HCT116 (cell line): ENCODE data around the gene IRF9. TPM values are rescaled to one million over a fixed set of nuclear protein-coding genes. Genes with fewer than 3 reads are reported as not detected.

Experiments used
- ATAC-seq: fragments of 200-7000 bp; cut with Tn5 transposase; 2 replicates; pipeline ENCODE4 v1.9.1; 2020; ENCODE audit warnings: mild to moderate bottlenecking, moderate library complexity
- BruUV-seq: library from RNA; stranded (reverse); fragments of 400-500 nt; replicated peaks from 2 replicates; lab custom pipeline; 2021; lab: Mats Ljungman, UMichigan
- CTCF ChIA-PET: fragments of 300-600 bp; sonication (Branson Sonifier 250); formaldehyde crosslinking; loops from one replicate; lab custom pipeline; 2021; ENCODE audit warnings: antibody characterized with exemption; lab: Charles Lee
- POLR2A ChIA-PET: fragments of 300-600, 350-600 bp; sonication (Branson Sonifier 250); formaldehyde crosslinking; loops from one replicate; lab custom pipeline; 2021; ENCODE audit warnings: antibody characterized with exemption; lab: Charles Lee
- RAD21 ChIA-PET, 2 experiments: fragments of 300-600 bp; sonication (Branson Sonifier 250); formaldehyde crosslinking; loops; one replicate each; lab custom pipeline; 2023; ENCODE audit warnings: low total read pairs in 2 of 2; ENCODE audit not compliant: uncharacterized antibody in 2 of 2, unreplicated experiment in 2 of 2, low non-redundant PET in 1 of 2; lab: Charles Lee
- DNase-seq: peaks from one replicate; pipeline ENCODE4 v3.0.0-alpha.2; 2010; ENCODE audit warnings: low read depth, low spot score
- H2AFZ ChIP-seq: fragments of 200-600 bp; shearing (Covaris generic), sonication (generic); 2 replicates; pipeline ENCODE4 v1.6.1; 2017; ENCODE audit warnings: low read depth, mixed run types, mixed read lengths, antibody characterized with exemption, low read length; ENCODE audit not compliant: poor library complexity, severe bottlenecking
- H3K27ac ChIP-seq: 2 replicates; pipeline ENCODE4 v1.5.1; 2012; ENCODE audit warnings: low read depth, low read length
- H3K27me3 ChIP-seq: fragments of 200-600 bp; sonication (generic); 2 replicates; pipeline ENCODE4 v1.6.1; 2016; ENCODE audit warnings: mixed run types, low read length, mixed read lengths; ENCODE audit not compliant: insufficient read depth
- H3K36me3 ChIP-seq, 2 experiments: fragments of 200-500 bp in 1 of 2; fragments of 200-600 bp in 1 of 2; sonication (Bioruptor generic) in 1 of 2; sonication (generic) in 1 of 2; 2 replicates each; pipeline versions ENCODE4 v1.5.1 to v1.6.1; 2014 to 2016; ENCODE audit warnings: low read length in 2 of 2, inconsistent platforms in 1 of 2, mixed read lengths in 1 of 2, mixed run types in 1 of 2; ENCODE audit not compliant: insufficient read depth in 2 of 2, control insufficient read depth in 1 of 2
- H3K4me1 ChIP-seq, 2 experiments: fragments of 200-600 bp in 1 of 2; sonication (generic) in 1 of 2; 2 replicates each; pipeline versions ENCODE4 v1.5.1 to v1.6.1; 2012 to 2017; ENCODE audit warnings: low read length in 2 of 2, inconsistent platforms in 1 of 2, mild to moderate bottlenecking in 1 of 2, mixed read lengths in 1 of 2, mixed run types in 1 of 2, moderate library complexity in 1 of 2; ENCODE audit not compliant: insufficient read depth in 2 of 2, control insufficient read depth in 1 of 2
- H3K4me2 ChIP-seq: fragments of 200-600 bp; sonication (generic); 2 replicates; pipeline ENCODE4 v1.6.1; 2017; ENCODE audit warnings: mixed run types, low read length, mixed read lengths
- H3K4me3 ChIP-seq, 2 experiments: fragments of 200-600 bp in 1 of 2; sonication (generic) in 1 of 2; replicated peaks in 1 of 2; 2 replicates each; pipeline ENCODE4 v1.5.1; 2011 to 2016; ENCODE audit warnings: low read length in 2 of 2, control low read depth in 1 of 2, low read depth in 1 of 2, mild to moderate bottlenecking in 1 of 2, mixed read lengths in 1 of 2, mixed run types in 1 of 2
- H3K79me2 ChIP-seq: fragments of 200-600 bp; sonication (generic); 2 replicates; pipeline ENCODE4 v1.6.1; 2017; ENCODE audit warnings: mild to moderate bottlenecking, mixed run types, low read length, moderate library complexity, mixed read lengths; ENCODE audit not compliant: insufficient read depth
- H3K9ac ChIP-seq: fragments of 200-600 bp; sonication (generic); 2 replicates; pipeline ENCODE4 v1.6.1; 2016; ENCODE audit warnings: low read length, mixed read lengths
- H3K9me2 ChIP-seq: fragments of 200-600 bp; sonication (generic), shearing (Covaris generic); 2 replicates; pipeline ENCODE4 v1.6.1; 2017; ENCODE audit warnings: mixed run types, mild to moderate bottlenecking, moderate library complexity; ENCODE audit not compliant: insufficient read depth
- H3K9me3 ChIP-seq, 2 experiments: fragments of 200-500 bp in 1 of 2; fragments of 200-600 bp in 1 of 2; sonication (Bioruptor generic) in 1 of 2; sonication (generic) in 1 of 2; 2 replicates each; pipeline ENCODE4 v1.6.1; 2014 to 2017; ENCODE audit warnings: low read length in 2 of 2, mixed read lengths in 2 of 2, inconsistent platforms in 1 of 2, low read depth in 1 of 2, mild to moderate bottlenecking in 1 of 2, mixed run types in 1 of 2, moderate library complexity in 1 of 2; ENCODE audit not compliant: control insufficient read depth in 1 of 2, insufficient read depth in 1 of 2
- H4K20me1 ChIP-seq: fragments of 200-600 bp; sonication (generic), shearing (Covaris generic); 2 replicates; pipeline ENCODE4 v1.6.1; 2017; ENCODE audit warnings: mixed run types, mild to moderate bottlenecking, moderate library complexity; ENCODE audit not compliant: insufficient read depth
- CEBPB ChIP-seq: IDR thresholded peaks from 2 replicates; pipeline ENCODE4 v1.6.1; 2012; ENCODE audit warnings: low read depth
- EGR1 ChIP-seq: IDR thresholded peaks from 2 replicates; pipeline ENCODE4 v1.6.1; 2012; ENCODE audit warnings: low read depth
- JUND ChIP-seq: IDR thresholded peaks from 2 replicates; pipeline ENCODE4 v1.6.1; 2012
- POLR2A ChIP-seq: IDR thresholded peaks from 2 replicates; pipeline ENCODE4 v1.7.0; 2011; ENCODE audit warnings: borderline replicate concordance; ENCODE audit not compliant: insufficient read depth, insufficient read length; ENCODE audit errors: extremely low read depth
- POLR2AphosphoS5 ChIP-seq: IDR thresholded peaks from 2 replicates; pipeline ENCODE4 v1.6.1; 2011; ENCODE audit warnings: mild to moderate bottlenecking, low read depth, low read length, moderate library complexity
- RAD21 ChIP-seq: IDR thresholded peaks from 2 replicates; pipeline ENCODE4 v1.6.1; 2012; ENCODE audit warnings: low read depth, mild to moderate bottlenecking
- SIN3A ChIP-seq: IDR thresholded peaks from 2 replicates; pipeline ENCODE4 v1.6.1; 2012; ENCODE audit warnings: low read depth
- SP1 ChIP-seq: IDR thresholded peaks from 2 replicates; pipeline ENCODE4 v1.6.1; 2012; ENCODE audit warnings: low read depth
- SRF ChIP-seq: IDR thresholded peaks from 2 replicates; pipeline ENCODE4 v1.6.1; 2012; ENCODE audit warnings: low read depth
- ZFX ChIP-seq: fragments of 450-650 bp; IDR thresholded peaks from 2 replicates; pipeline ENCODE4 v1.6.1; 2017
- intact Hi-C: fragments of 100-400 bp; cut with micrococcal nuclease; formaldehyde crosslinking; loops from 2 replicates; pipeline ENCODE4 v1.10.0; 2022
- total RNA-seq: library from RNA; stranded (reverse); gene quantifications from one replicate; pipeline ENCODE4 v1.2.1, GENCODE V29; 2021; ENCODE audit not compliant: unreplicated experiment
- TF ChIP-seq, protein P1 (sequence below): IDR thresholded peaks from 2 replicates; pipeline ENCODE4 v1.6.1; 2012
- TF ChIP-seq, protein P2 (sequence below): IDR thresholded peaks from 2 replicates; pipeline ENCODE4 v1.6.1; 2012; ENCODE audit warnings: low read depth

Gene IRF9
- total RNA-seq, 1 experiment from 2014 or later = 21.7 TPM

DNA sequence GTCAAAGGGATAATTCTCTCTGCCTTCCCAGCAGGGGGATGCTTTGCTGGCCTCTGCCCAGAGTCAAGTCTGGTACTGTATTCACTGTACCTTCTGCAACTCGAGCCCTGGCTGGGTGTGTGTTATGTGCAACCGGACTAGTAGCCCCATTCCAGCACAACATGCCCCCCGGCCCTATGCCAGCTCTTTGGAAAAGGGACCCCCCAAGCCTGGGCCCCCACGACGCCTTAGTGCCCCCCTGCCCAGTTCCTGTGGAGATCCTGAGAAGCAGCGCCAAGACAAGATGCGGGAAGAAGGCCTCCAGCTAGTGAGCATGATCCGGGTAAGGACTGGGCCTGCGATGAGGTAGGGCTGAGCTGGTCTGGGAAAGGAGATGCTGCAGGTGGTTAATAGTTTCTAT, 10.5 kb upstream of the IRF9 start:
- H3K27me3 ChIP-seq = no peaks in the 10 kb centered on the region
- H3K4me3 ChIP-seq = no peak overlapping the region
- H3K4me2 ChIP-seq = no peak overlapping the region
- no peak overlapping the region for H3K27ac ChIP-seq
- BruUV-seq = no TSS peak
- no peaks in the 10 kb centered on the region for H3K9me2 ChIP-seq
- H3K36me3 ChIP-seq = peaks cover 33 to 44% of the 10 kb centered on the region in 2 experiments
- H2AFZ ChIP-seq = no peak overlapping the region
- ChIA-PET RAD21 (no interaction called here), POLR2A (interaction anchor here (1.8 kb wide), 1 partner anchor 9 kb away, joined by 4 read pairs; the partner anchor contains the start of gene EMC9), CTCF (interaction anchor here (1.0 kb wide), 1 partner anchor 10 kb away, joined by 4 read pairs; the partner anchor contains the start of gene IRF9)
- intact Hi-C loops = no loop called here
- H3K9ac ChIP-seq = no peak overlapping the region
- no peaks in the 10 kb centered on the region for H3K9me3 ChIP-seq
- no peaks in the 10 kb centered on the region for H4K20me1 ChIP-seq
- TF ChIP-seq, protein P1, sequence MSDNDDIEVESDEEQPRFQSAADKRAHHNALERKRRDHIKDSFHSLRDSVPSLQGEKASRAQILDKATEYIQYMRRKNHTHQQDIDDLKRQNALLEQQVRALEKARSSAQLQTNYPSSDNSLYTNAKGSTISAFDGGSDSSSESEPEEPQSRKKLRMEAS = no peak
- TF ChIP-seq CEBPB (no peak), SP1 (no peak), POLR2AphosphoS5 (no peak)
- DNase-seq (no peak), ATAC-seq (no peak)
- H3K4me1 ChIP-seq = peaks cover 8 to 11% of the 10 kb centered on the region in 2 experiments
- H3K79me2 ChIP-seq = peaks cover 44% of the 10 kb centered on the region

DNA sequence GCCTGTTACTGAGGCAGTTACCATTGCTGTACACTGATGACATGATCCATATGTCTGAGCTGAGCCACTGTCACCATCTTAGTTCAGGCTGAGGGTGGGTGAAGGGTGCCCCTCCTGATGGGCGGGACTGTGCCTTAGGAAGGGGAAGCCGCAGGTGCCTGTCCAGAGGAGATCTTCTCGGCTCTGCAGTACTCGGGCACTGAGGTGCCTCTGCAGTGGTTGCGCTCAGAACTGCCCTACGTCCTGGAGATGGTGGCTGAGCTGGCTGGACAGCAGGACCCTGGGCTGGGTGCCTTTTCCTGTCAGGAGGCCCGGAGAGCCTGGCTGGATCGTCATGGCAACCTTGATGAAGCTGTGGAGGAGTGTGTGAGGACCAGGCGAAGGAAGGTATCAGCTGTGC, 10.1 kb upstream of the IRF9 start:
- Histone ChIP-seq H3K9me2 (no peaks in the 10 kb centered on the region), H3K27ac (no peak overlapping the region), H4K20me1 (no peaks in the 10 kb centered on the region), H3K27me3 (no peaks in the 10 kb centered on the region), H3K4me2 (no peak overlapping the region), H3K9me3 (no peaks in the 10 kb centered on the region), H3K36me3 (peaks cover 36 to 47% of the 10 kb centered on the region in 2 experiments), H3K79me2 (peaks cover 39% of the 10 kb centered on the region), H3K9ac (no peak overlapping the region), H3K4me3 (no peak overlapping the region), H3K4me1 (peaks cover 5 to 7% of the 10 kb centered on the region in 2 experiments), H2AFZ (no peak overlapping the region)
- RAD21 ChIA-PET = no interaction called here
- CTCF ChIA-PET = no interaction called here
- intact Hi-C loops = no loop called here
- BruUV-seq = no TSS peak
- DNase-seq = no peak
- ATAC-seq = no peak
- POLR2A ChIA-PET = interaction anchor here (1.8 kb wide), 1 partner anchor 10 kb away, joined by 4 read pairs; the partner anchor contains the start of gene EMC9
- TF ChIP-seq POLR2AphosphoS5 (no peak), SIN3A (no peak), POLR2A (no peak), RAD21 (no peak), JUND (no peak), ZFX (no peak), EGR1 (no peak), CEBPB (no peak), SRF (no peak)
- TF ChIP-seq, protein P1 = no peak
- TF ChIP-seq, protein P2, sequence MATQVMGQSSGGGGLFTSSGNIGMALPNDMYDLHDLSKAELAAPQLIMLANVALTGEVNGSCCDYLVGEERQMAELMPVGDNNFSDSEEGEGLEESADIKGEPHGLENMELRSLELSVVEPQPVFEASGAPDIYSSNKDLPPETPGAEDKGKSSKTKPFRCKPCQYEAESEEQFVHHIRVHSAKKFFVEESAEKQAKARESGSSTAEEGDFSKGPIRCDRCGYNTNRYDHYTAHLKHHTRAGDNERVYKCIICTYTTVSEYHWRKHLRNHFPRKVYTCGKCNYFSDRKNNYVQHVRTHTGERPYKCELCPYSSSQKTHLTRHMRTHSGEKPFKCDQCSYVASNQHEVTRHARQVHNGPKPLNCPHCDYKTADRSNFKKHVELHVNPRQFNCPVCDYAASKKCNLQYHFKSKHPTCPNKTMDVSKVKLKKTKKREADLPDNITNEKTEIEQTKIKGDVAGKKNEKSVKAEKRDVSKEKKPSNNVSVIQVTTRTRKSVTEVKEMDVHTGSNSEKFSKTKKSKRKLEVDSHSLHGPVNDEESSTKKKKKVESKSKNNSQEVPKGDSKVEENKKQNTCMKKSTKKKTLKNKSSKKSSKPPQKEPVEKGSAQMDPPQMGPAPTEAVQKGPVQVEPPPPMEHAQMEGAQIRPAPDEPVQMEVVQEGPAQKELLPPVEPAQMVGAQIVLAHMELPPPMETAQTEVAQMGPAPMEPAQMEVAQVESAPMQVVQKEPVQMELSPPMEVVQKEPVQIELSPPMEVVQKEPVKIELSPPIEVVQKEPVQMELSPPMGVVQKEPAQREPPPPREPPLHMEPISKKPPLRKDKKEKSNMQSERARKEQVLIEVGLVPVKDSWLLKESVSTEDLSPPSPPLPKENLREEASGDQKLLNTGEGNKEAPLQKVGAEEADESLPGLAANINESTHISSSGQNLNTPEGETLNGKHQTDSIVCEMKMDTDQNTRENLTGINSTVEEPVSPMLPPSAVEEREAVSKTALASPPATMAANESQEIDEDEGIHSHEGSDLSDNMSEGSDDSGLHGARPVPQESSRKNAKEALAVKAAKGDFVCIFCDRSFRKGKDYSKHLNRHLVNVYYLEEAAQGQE = no peak
